GM20000 (cell line): Measurements from ENCODE around the gene RTL3.
"Not testable (repeated sequence)": the region's sequence is repeated elsewhere in the genome, so short reads cannot be mapped to it uniquely, and the experiment has no call there.

Source experiments
- DNase-seq: peaks from one replicate; pipeline ENCODE4 v3.0.0; 2012; ENCODE audit warnings: low spot score
- CTCF ChIP-seq: IDR thresholded peaks from 2 replicates; pipeline ENCODE4 v1.5.1; 2012; ENCODE audit warnings: mild to moderate bottlenecking, control low read depth; ENCODE audit errors: extremely low read depth, missing control alignments

Gene RTL3

GRCh38 chrX:78650906-78651437 is 8.2 kb downstream of the RTL3 start:
- no peak for TF ChIP-seq CTCF
- DNase-seq: no peak

GRCh38 chrX:78643874-78644273 is 15.3 kb downstream of the RTL3 start:
- DNase-seq: no peak
- TF ChIP-seq CTCF: no peak

- TF ChIP-seq CTCF: no peak
Observed at GRCh38 chrX:78643096-78643495, 16.0 kb downstream of the RTL3 start.

GRCh38 chrX:78636096-78636495 is 23.0 kb downstream of the RTL3 start:
- DNase-seq: not testable (repeated sequence)

More at GRCh38 chrX:78643096-78643495, 16.0 kb downstream of the RTL3 start:
- no peak for DNase-seq

GRCh38 chrX:78624962-78625909 is 33.9 kb downstream of the RTL3 start:
- TF ChIP-seq CTCF: no peak
- no peak for DNase-seq

GRCh38 chrX:78624426-78624825 is 34.7 kb downstream of the RTL3 start:
- TF ChIP-seq CTCF: no peak
- no peak for DNase-seq

GRCh38 chrX:78622831-78623230 is 36.3 kb downstream of the RTL3 start:
- no peak for DNase-seq
- no peak for TF ChIP-seq CTCF
